ENCODE data around the gene QRICH2. TPM values are rescaled to one million over a fixed set of nuclear protein-coding genes. Genes with fewer than 3 reads are reported as not detected.

The QRICH2 gene
- total and polyA plus RNA-seq, 4 donors: 0.56 to 6.1 (median 0.67) TPM

DNA sequence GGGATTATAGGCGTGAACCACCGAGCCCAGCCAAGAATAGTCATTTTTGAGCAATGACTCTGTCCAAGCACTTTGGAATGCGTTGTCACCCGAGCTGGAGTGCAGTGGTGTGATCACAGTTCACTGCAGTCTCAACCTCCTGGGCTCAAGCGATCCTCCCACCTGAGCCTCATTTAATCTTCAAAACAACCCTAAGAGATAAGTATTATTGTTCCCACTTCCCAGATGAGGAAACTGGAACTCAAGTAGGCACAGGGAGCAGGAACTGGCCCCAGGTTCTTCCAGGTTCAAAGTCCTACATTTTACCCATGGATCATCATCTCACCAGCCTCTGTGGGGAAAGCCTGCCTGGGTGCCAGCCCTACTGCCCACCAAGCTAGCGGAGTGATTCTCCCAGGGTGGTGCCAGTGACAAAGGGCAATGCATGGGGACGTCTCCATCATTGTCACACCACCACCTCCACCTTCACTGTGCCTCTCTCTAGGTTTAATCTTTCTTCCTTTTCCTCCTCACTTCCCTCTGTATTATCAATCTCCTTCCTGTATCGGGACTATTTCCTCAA is 56.5 kb downstream of the QRICH2 start:
- TF ChIP-seq, protein P1, sequence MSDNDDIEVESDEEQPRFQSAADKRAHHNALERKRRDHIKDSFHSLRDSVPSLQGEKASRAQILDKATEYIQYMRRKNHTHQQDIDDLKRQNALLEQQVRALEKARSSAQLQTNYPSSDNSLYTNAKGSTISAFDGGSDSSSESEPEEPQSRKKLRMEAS (IDR thresholded peaks at IDR 0.05): no peak
- TF ChIP-seq FOXA2 (IDR thresholded peaks at IDR 0.05): no peak
- H3K27me3 ChIP-seq (ENCODE audit: control insufficient read depth in 4 of 4, insufficient read depth in 4 of 4, low read length in 3 of 4): no peaks in the 10 kb centered on the region
- H3K4me1 ChIP-seq (ENCODE audit: control insufficient read depth in 4 of 4, insufficient read depth in 4 of 4, low read length in 3 of 4): peaks cover under 1 to 7% (median 2%) of the 10 kb centered on the region in 4 donors
- WGBS: 87% methylated on average over 8 of the region's 8 CpGs
- peak overlapping the region; percentile 52 to 53 for H3K27ac ChIP-seq (ENCODE audit: low read depth in 1 of 2, low read length in 2 of 2)
- no peak for DNase-seq (ENCODE audit: low spot score)
- no peaks in the 10 kb centered on the region for H3K36me3 ChIP-seq (ENCODE audit: control insufficient read depth in 4 of 4, insufficient read depth in 3 of 4, low read depth in 1 of 4, low read length in 3 of 4)
- H3K9ac ChIP-seq (ENCODE audit: low read depth in 1 of 2, low read length in 2 of 2): no peak overlapping the region
- H3K9me3 ChIP-seq (ENCODE audit: control insufficient read depth in 4 of 4, low read length in 3 of 4): no peaks in the 10 kb centered on the region
- H3K4me3 ChIP-seq (ENCODE audit: low read depth in 1 of 3, low read length in 3 of 3): no peak overlapping the region

DNA sequence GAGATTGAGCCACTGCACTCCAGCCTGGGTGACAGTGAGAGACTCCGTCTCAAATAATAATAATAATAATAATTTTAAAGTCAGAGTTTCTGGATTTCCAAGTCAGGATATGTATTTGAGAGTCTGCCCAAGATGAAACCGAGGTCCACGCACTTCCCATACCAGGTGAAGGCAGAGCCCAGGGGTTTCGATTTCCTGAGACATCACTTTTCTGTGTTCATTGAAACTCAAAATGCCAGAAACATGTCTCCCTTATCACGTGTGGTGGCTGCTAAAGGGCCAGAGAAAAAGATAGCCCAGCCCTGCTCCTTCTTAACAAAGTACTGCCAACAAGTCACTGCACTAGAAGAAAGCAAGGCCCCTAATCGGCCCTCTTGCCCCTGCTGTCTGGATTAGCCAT is 57.9 kb downstream of the QRICH2 start:
- no peaks in the 10 kb centered on the region for H3K27me3 ChIP-seq (ENCODE audit: control insufficient read depth in 4 of 4, insufficient read depth in 4 of 4, low read length in 3 of 4)
- H3K27ac ChIP-seq (ENCODE audit: low read depth in 1 of 2, low read length in 2 of 2): no peak overlapping the region
- H3K36me3 ChIP-seq (ENCODE audit: control insufficient read depth in 4 of 4, insufficient read depth in 3 of 4, low read depth in 1 of 4, low read length in 3 of 4): no peaks in the 10 kb centered on the region
- TF ChIP-seq EGR1 (IDR thresholded peaks at IDR 0.05; ENCODE audit: low read depth in 2 of 2) (no peak), TAF1 (conservative IDR thresholded peaks at IDR 0.05) (no peak), FOXA2 (IDR thresholded peaks at IDR 0.05) (no peak), JUND (IDR thresholded peaks at IDR 0.05) (no peak), FOXA1 (IDR thresholded peaks at IDR 0.05) (no peak), YY1 (IDR thresholded peaks at IDR 0.05) (no peak), RAD21 (IDR thresholded peaks at IDR 0.05) (no peak)
- 94% methylated on average over 6 of the region's 6 CpGs for WGBS
- H3K4me1 ChIP-seq (ENCODE audit: control insufficient read depth in 4 of 4, insufficient read depth in 4 of 4, low read length in 3 of 4): peaks cover 1 to 11% (median 6%) of the 10 kb centered on the region in 4 donors
- H3K9ac ChIP-seq (ENCODE audit: low read depth in 1 of 2, low read length in 2 of 2): no peak overlapping the region
- no peak overlapping the region for H3K4me3 ChIP-seq (ENCODE audit: low read depth in 1 of 3, low read length in 3 of 3)
- H3K9me3 ChIP-seq (ENCODE audit: control insufficient read depth in 4 of 4, low read length in 3 of 4): no peaks in the 10 kb centered on the region
- no peak for DNase-seq (ENCODE audit: low spot score)

DNA sequence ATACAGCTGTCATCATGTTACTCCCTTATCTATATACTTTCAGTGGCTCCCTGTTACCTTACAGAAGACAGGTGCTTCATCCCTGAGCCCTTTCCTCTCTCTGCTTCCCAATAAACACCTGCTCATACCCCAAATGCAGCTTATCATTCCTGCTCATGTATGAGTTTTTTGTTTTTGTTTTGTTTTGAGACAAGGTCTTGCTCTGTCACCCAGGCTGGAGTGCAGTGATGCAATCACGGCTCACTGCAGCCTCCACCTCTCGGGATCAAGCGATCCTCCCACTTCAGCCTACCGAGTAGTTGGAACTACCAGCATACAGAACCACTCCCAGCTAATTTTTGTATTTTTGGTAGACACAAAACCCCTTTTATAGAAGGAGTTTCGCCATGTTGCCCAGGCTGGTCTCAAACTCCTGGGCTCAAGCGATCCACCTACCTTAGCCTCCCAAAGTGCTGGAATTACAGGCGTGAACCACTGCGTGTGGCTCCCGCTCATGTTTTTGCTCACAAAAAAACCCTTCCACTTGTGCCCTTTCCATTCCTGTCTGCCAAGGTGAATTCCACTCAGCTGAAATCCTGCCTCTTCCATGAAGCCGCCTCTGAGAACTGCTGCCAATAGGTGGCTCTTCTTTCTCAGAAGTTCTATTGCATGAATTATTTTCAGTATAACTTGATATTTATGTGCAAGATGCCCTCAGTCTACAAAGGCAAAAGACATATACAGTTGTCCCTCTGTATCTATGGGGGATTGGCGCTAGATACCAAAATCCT is 59.9 kb downstream of the QRICH2 start:
- no peak overlapping the region for H3K27ac ChIP-seq (ENCODE audit: low read depth in 1 of 2, low read length in 2 of 2)
- 75% methylated on average over 11 of the region's 11 CpGs for WGBS
- H3K4me3 ChIP-seq (ENCODE audit: low read depth in 1 of 3, low read length in 3 of 3): no peak overlapping the region
- H3K4me1 ChIP-seq (ENCODE audit: control insufficient read depth in 4 of 4, insufficient read depth in 4 of 4, low read length in 3 of 4): peaks cover 1 to 11% (median 6%) of the 10 kb centered on the region in 4 donors
- no peaks in the 10 kb centered on the region for H3K27me3 ChIP-seq (ENCODE audit: control insufficient read depth in 4 of 4, insufficient read depth in 4 of 4, low read length in 3 of 4)
- no peaks in the 10 kb centered on the region for H3K36me3 ChIP-seq (ENCODE audit: control insufficient read depth in 4 of 4, insufficient read depth in 3 of 4, low read depth in 1 of 4, low read length in 3 of 4)
- H3K9me3 ChIP-seq (ENCODE audit: control insufficient read depth in 4 of 4, low read length in 3 of 4): no peaks in the 10 kb centered on the region
- no peak for DNase-seq (ENCODE audit: low spot score)
- TF ChIP-seq, protein P2, sequence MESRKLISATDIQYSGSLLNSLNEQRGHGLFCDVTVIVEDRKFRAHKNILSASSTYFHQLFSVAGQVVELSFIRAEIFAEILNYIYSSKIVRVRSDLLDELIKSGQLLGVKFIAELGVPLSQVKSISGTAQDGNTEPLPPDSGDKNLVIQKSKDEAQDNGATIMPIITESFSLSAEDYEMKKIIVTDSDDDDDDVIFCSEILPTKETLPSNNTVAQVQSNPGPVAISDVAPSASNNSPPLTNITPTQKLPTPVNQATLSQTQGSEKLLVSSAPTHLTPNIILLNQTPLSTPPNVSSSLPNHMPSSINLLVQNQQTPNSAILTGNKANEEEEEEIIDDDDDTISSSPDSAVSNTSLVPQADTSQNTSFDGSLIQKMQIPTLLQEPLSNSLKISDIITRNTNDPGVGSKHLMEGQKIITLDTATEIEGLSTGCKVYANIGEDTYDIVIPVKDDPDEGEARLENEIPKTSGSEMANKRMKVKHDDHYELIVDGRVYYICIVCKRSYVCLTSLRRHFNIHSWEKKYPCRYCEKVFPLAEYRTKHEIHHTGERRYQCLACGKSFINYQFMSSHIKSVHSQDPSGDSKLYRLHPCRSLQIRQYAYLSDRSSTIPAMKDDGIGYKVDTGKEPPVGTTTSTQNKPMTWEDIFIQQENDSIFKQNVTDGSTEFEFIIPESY (IDR thresholded peaks at IDR 0.05): no peak
- TF ChIP-seq, protein P1 (IDR thresholded peaks at IDR 0.05): no peak
- no peak for TF ChIP-seq FOXA1 (IDR thresholded peaks at IDR 0.05)
- TF ChIP-seq RAD21 (IDR thresholded peaks at IDR 0.05): peak in 1 of 2 donors; percentile 4
- H3K9ac ChIP-seq (ENCODE audit: low read depth in 1 of 2, low read length in 2 of 2): no peak overlapping the region

DNA sequence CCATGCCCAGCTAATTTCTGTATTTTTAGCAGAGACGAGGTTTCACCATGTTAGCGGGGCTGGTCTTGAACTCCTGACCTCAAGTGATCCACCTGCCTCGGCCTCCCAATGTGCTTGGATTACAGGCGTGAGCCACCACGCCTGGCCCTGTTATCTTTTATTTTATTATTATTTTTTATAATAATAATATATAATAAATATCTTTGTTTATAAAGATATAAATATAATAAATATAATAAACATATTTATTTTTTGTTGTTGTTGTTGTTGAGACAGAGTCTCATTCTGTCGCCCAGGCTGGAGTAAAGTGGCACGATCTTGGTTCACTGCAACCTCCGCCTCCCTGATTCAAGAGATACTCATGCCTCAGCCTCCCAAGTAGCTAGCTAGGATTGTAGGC is 60.8 kb downstream of the QRICH2 start:
- H3K27ac ChIP-seq (ENCODE audit: low read depth in 1 of 2, low read length in 2 of 2): no peak overlapping the region
- no peak for DNase-seq (ENCODE audit: low spot score)
- no peaks in the 10 kb centered on the region for H3K9me3 ChIP-seq (ENCODE audit: control insufficient read depth in 4 of 4, low read length in 3 of 4)
- H3K4me1 ChIP-seq (ENCODE audit: control insufficient read depth in 4 of 4, insufficient read depth in 4 of 4, low read length in 3 of 4): peaks cover 0 to 11% (median 6%) of the 10 kb centered on the region in 4 donors
- H3K4me3 ChIP-seq (ENCODE audit: low read depth in 1 of 3, low read length in 3 of 3): no peak overlapping the region
- H3K27me3 ChIP-seq (ENCODE audit: control insufficient read depth in 4 of 4, insufficient read depth in 4 of 4, low read length in 3 of 4): no peaks in the 10 kb centered on the region
- no peak overlapping the region for H3K9ac ChIP-seq (ENCODE audit: low read depth in 1 of 2, low read length in 2 of 2)
- 93% methylated on average over 8 of the region's 8 CpGs for WGBS
- H3K36me3 ChIP-seq (ENCODE audit: control insufficient read depth in 4 of 4, insufficient read depth in 3 of 4, low read depth in 1 of 4, low read length in 3 of 4): no peaks in the 10 kb centered on the region
- no peak for TF ChIP-seq TAF1 (conservative IDR thresholded peaks at IDR 0.05)
- no peak for TF ChIP-seq FOXA1 (IDR thresholded peaks at IDR 0.05)
- TF ChIP-seq, protein P1 (IDR thresholded peaks at IDR 0.05): no peak
- no peak for TF ChIP-seq RXRA (IDR thresholded peaks at IDR 0.05)
- TF ChIP-seq, protein P3, sequence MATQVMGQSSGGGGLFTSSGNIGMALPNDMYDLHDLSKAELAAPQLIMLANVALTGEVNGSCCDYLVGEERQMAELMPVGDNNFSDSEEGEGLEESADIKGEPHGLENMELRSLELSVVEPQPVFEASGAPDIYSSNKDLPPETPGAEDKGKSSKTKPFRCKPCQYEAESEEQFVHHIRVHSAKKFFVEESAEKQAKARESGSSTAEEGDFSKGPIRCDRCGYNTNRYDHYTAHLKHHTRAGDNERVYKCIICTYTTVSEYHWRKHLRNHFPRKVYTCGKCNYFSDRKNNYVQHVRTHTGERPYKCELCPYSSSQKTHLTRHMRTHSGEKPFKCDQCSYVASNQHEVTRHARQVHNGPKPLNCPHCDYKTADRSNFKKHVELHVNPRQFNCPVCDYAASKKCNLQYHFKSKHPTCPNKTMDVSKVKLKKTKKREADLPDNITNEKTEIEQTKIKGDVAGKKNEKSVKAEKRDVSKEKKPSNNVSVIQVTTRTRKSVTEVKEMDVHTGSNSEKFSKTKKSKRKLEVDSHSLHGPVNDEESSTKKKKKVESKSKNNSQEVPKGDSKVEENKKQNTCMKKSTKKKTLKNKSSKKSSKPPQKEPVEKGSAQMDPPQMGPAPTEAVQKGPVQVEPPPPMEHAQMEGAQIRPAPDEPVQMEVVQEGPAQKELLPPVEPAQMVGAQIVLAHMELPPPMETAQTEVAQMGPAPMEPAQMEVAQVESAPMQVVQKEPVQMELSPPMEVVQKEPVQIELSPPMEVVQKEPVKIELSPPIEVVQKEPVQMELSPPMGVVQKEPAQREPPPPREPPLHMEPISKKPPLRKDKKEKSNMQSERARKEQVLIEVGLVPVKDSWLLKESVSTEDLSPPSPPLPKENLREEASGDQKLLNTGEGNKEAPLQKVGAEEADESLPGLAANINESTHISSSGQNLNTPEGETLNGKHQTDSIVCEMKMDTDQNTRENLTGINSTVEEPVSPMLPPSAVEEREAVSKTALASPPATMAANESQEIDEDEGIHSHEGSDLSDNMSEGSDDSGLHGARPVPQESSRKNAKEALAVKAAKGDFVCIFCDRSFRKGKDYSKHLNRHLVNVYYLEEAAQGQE (IDR thresholded peaks at IDR 0.05): no peak
- TF ChIP-seq SP1 (IDR thresholded peaks at IDR 0.05): no peak
- TF ChIP-seq HNF4G (IDR thresholded peaks at IDR 0.05): no peak

All from liver (tissue), 9 donors.